CD14-positive monocyte (primary cell): ENCODE results near the gene IRX1. TPM values are rescaled to one million over a fixed set of nuclear protein-coding genes. Genes with fewer than 3 reads are reported as not detected.

ENCODE experiments used
- DNase-seq, 3 donors: peaks; one replicate each; pipeline ENCODE4 v3.0.0-alpha.2; 2011 to 2022
- H2AFZ ChIP-seq: 2 replicates; pipeline ENCODE4 v1.6.0; 2012; ENCODE audit warnings: mild to moderate bottlenecking, low read depth, low read length, inconsistent platforms; ENCODE audit not compliant: insufficient read depth, poor library complexity, severe bottlenecking
- H3K27ac ChIP-seq, 2 donors: 1 replicate in 1 of 2; 2 replicates in 1 of 2; pipeline ENCODE4 v1.5.1; 2012 to 2013; ENCODE audit warnings: low read length in 2 of 2, control low read depth in 1 of 2, inconsistent platforms in 1 of 2, low read depth in 1 of 2, mild to moderate bottlenecking in 1 of 2
- H3K27me3 ChIP-seq, 2 donors: one replicate each; pipeline versions ENCODE4 v1.6.0 to v1.6.1; 2011 to 2013; ENCODE audit warnings: low read length in 2 of 2; ENCODE audit not compliant: control insufficient read depth in 2 of 2, insufficient read depth in 2 of 2
- H3K36me3 ChIP-seq, 2 donors: replicated peaks in 1 of 2; 1 replicate in 1 of 2; 2 replicates in 1 of 2; pipeline versions ENCODE4 v1.5.1 to v1.6.1; 2012 to 2013; ENCODE audit warnings: low read length in 2 of 2, control low read depth in 1 of 2, inconsistent platforms in 1 of 2, mild to moderate bottlenecking in 1 of 2; ENCODE audit not compliant: insufficient read depth in 2 of 2, control insufficient read depth in 1 of 2
- H3K4me1 ChIP-seq, 2 donors: 1 replicate in 1 of 2; 2 replicates in 1 of 2; pipeline versions ENCODE4 v1.5.1 to v1.6.1; 2012 to 2013; ENCODE audit warnings: low read length in 2 of 2, control low read depth in 1 of 2, inconsistent platforms in 1 of 2, mild to moderate bottlenecking in 1 of 2, moderate library complexity in 1 of 2; ENCODE audit not compliant: insufficient read depth in 2 of 2, control insufficient read depth in 1 of 2
- H3K4me2 ChIP-seq: replicated peaks from 2 replicates; pipeline ENCODE3; 2012; ENCODE audit warnings: low read length, moderate library complexity, mild to moderate bottlenecking; ENCODE audit not compliant: poor library complexity, severe bottlenecking; ENCODE audit errors: extremely low read depth
- H3K4me3 ChIP-seq, 3 experiments: fragments of 200-600 bp in 1 of 3; sonication (generic) in 1 of 3; replicated peaks in 1 of 3; 1 replicate in 2 of 3; 2 replicates in 1 of 3; pipeline ENCODE4 v1.5.1; 2011 to 2013; ENCODE audit warnings: low read length in 3 of 3, mild to moderate bottlenecking in 3 of 3, control low read depth in 2 of 3, low read depth in 2 of 3, inconsistent platforms in 1 of 3, moderate library complexity in 1 of 3
- H3K79me2 ChIP-seq: 2 replicates; pipeline ENCODE4 v1.6.0; 2012; ENCODE audit warnings: mild to moderate bottlenecking, control low read depth, inconsistent platforms, low read length, moderate library complexity; ENCODE audit not compliant: insufficient read depth
- H3K9ac ChIP-seq: 2 replicates; pipeline ENCODE4 v1.6.0; 2017; ENCODE audit warnings: low read length, mild to moderate bottlenecking; ENCODE audit not compliant: insufficient read depth, poor library complexity, severe bottlenecking
- H3K9me3 ChIP-seq, 2 donors: replicated peaks in 1 of 2; 1 replicate in 1 of 2; 2 replicates in 1 of 2; pipeline versions ENCODE4 v1.5.1 to v1.6.1; 2012 to 2013; ENCODE audit warnings: low read length in 2 of 2, control low read depth in 1 of 2; ENCODE audit not compliant: control insufficient read depth in 1 of 2, insufficient read depth in 1 of 2
- H4K20me1 ChIP-seq: 2 replicates; pipeline ENCODE4 v1.6.0; 2012; ENCODE audit warnings: mild to moderate bottlenecking, low read length, control low read depth, moderate library complexity; ENCODE audit not compliant: insufficient read depth
- H3K27ac Mint-ChIP-seq, 7 donors: one replicate each; pipeline ENCODE4 v1.8.0; 2020; ENCODE audit warnings: mild to moderate bottlenecking in 7 of 7, mixed read lengths in 7 of 7, moderate library complexity in 6 of 7, inconsistent platforms in 2 of 7
- H3K27me3 Mint-ChIP-seq, 3 donors: one replicate each; pipeline ENCODE4 v1.8.0; 2021 to 2022; ENCODE audit warnings: low read depth in 3 of 3, mild to moderate bottlenecking in 3 of 3, mixed read lengths in 3 of 3, moderate library complexity in 3 of 3, inconsistent platforms in 1 of 3
- H3K36me3 Mint-ChIP-seq, 2 donors: one replicate each; pipeline ENCODE4 v1.8.0; 2020; ENCODE audit warnings: mixed read lengths in 2 of 2, inconsistent platforms in 1 of 2, mild to moderate bottlenecking in 1 of 2
- H3K4me1 Mint-ChIP-seq: one replicate; pipeline ENCODE4 v1.8.0; 2020; ENCODE audit warnings: mild to moderate bottlenecking, mixed read lengths
- H3K4me3 Mint-ChIP-seq, 2 donors: one replicate each; pipeline ENCODE4 v1.8.0; 2020; ENCODE audit warnings: mild to moderate bottlenecking in 2 of 2, mixed read lengths in 2 of 2, moderate library complexity in 1 of 2
- H3K9me3 Mint-ChIP-seq, 7 donors: one replicate each; pipeline ENCODE4 v1.8.0; 2020 to 2022; ENCODE audit warnings: mixed read lengths in 7 of 7, mild to moderate bottlenecking in 6 of 7, moderate library complexity in 6 of 7, inconsistent platforms in 2 of 7
- CTCF ChIP-seq: fragments of 200-600 bp; IDR thresholded peaks from one replicate; pipeline ENCODE4 v1.8.0; 2022; ENCODE audit warnings: antibody characterized with exemption, mild to moderate bottlenecking
- WGBS: methylation state at CpG from one replicate; pipeline ENCODE4 v1.1.5; 2013; ENCODE audit warnings: missing lambda C conversion rate; ENCODE audit not compliant: insufficient coverage; 5-methylcytosine and 5-hydroxymethylcytosine counted together
- intact Hi-C, 2 donors: fragments of 100-400 bp; cut with micrococcal nuclease; formaldehyde crosslinking; loops; one replicate each; pipeline versions ENCODE4 v1.15.0 to v1.15.1; 2023
- polyA plus RNA-seq, 3 donors: library from polyadenylated mRNA; depleted of rRNA in 1 of 3; unstranded in 2 of 3; stranded (reverse) in 1 of 3; fragments of 300-500 nt in 2 of 3; fragments of >200 nt in 1 of 3; fragmentation: Illumina TruSeq in 2 of 3; gene quantifications; 1 replicate in 2 of 3; 2 replicates in 1 of 3; pipeline ENCODE4 v1.2.3, GENCODE V29; 2012 to 2021

Gene IRX1
- polyA plus RNA-seq, 3 donors = not detected

DNA sequence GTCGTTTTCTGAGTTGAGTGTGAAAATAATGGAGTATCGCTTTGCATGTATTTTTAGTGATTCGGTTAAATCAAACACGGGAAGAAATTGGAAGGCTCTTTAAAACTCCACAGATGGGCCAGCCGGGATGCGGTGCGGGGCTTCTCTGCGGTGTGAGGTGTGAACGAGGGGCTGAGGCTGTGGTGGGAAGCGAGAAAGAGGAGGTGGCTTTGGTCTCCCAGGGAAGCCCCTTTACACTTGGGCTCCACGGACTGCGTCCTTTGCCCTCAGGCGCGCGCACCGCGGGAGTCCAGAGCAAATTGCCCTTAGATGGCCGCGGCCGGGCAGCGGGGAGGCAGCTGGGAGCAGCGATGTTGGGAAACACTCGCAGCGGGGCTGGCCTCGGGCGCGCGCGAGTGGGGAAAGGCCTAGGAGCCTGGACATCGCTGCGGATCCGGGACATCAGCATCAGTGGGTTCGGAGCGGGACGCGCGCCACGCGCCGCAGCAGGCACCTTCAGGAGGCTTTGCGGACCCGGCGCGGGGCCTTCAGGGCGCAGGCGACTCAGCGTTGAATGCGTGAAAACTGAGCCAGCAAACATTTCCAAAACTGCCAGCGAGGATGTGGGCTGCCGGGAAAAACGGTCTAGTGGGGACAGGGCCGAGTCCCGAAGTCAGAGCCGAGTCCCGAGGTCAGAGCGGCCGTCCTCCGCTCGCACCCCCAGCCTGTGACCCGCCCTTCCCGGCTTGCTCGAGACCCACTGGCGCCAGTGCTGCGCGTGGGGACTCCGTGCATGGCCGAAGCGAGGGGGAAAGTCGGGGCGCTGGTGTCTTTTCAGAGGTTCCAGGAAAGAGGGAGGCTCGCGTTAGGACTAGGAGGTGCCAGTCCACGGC is 6.5 kb downstream of the IRX1 start:
- Histone ChIP-seq H3K4me1 (no peaks in the 10 kb centered on the region), H3K9me3 (peaks cover 0 to 41% of the 10 kb centered on the region in 2 donors), H3K36me3 (no peaks in the 10 kb centered on the region), H3K4me3 (no peak overlapping the region), H3K9ac (no peak overlapping the region), H3K27ac (no peak overlapping the region), H2AFZ (no peak overlapping the region), H3K27me3 (peaks cover 42 to 98% of the 10 kb centered on the region in 2 donors), H4K20me1 (no peaks in the 10 kb centered on the region), H3K79me2 (no peaks in the 10 kb centered on the region), H3K4me2 (no peak overlapping the region)
- Mint-ChIP-seq H3K27me3 (peaks cover 92 to 100% (median 96%) of the 10 kb centered on the region in 3 donors), H3K4me1 (no peaks in the 10 kb centered on the region), H3K27ac (no peak overlapping the region), H3K4me3 (peak overlapping the region in 1 of 2 donors; percentile 79), H3K9me3 (peaks cover 0 to 32% (median 15%) of the 10 kb centered on the region in 7 donors), H3K36me3 (peaks cover 4 to 6% of the 10 kb centered on the region in 2 donors)
- intact Hi-C loops = no loop called here
- WGBS = 4% methylated on average over 63 of the region's 73 CpGs
- TF ChIP-seq CTCF = no peak
- DNase-seq = no peak

GRCh38 chr5:3602785-3603502 is 7.3 kb downstream of the IRX1 start:
- Histone ChIP-seq H3K27me3 (peaks cover 39 to 98% of the 10 kb centered on the region in 2 donors), H3K27ac (no peak overlapping the region), H3K36me3 (no peaks in the 10 kb centered on the region), H3K9ac (no peak overlapping the region), H2AFZ (no peak overlapping the region), H3K4me1 (no peaks in the 10 kb centered on the region), H3K9me3 (peaks cover 0 to 36% of the 10 kb centered on the region in 2 donors), H3K79me2 (no peaks in the 10 kb centered on the region), H3K4me2 (no peak overlapping the region), H3K4me3 (no peak overlapping the region), H4K20me1 (no peaks in the 10 kb centered on the region)
- Mint-ChIP-seq H3K27me3 (peaks cover 91 to 100% (median 96%) of the 10 kb centered on the region in 3 donors), H3K27ac (no peak overlapping the region), H3K9me3 (peaks cover 0 to 32% (median 14%) of the 10 kb centered on the region in 7 donors), H3K4me3 (peak overlapping the region in 1 of 2 donors; percentile 79), H3K36me3 (peaks cover 4 to 6% of the 10 kb centered on the region in 2 donors), H3K4me1 (no peaks in the 10 kb centered on the region)
- WGBS = 5% methylated on average over 31 of the region's 45 CpGs
- no peak for DNase-seq
- intact Hi-C loops = no loop called here
- no peak for TF ChIP-seq CTCF
